GM12892 (cell line): ENCODE results near the gene PLEKHN1.

Experiments
- POLR2A ChIP-seq: IDR thresholded peaks from 2 replicates; pipeline ENCODE4 v1.6.1; 2011; ENCODE audit warnings: low read depth, low read length, control low read depth
- POLR2AphosphoS5 ChIP-seq: IDR thresholded peaks from 2 replicates; pipeline ENCODE4 v1.6.1; 2011; ENCODE audit warnings: low read depth, low read length, control low read depth
- TAF1 ChIP-seq: IDR thresholded peaks from 2 replicates; pipeline ENCODE4 v1.6.1; 2011; ENCODE audit warnings: low read depth, mild to moderate bottlenecking, control low read depth, low read length, borderline replicate concordance

GRCh38 chr1:978069-978834, 12.0 kb downstream of the PLEKHN1 start:
- TF ChIP-seq POLR2A (no peak), POLR2AphosphoS5 (no peak), TAF1 (no peak)
